AG10803 (cell line): Measurements from ENCODE around the gene TNFRSF4.
"Not testable (repeated sequence)": the region's sequence is repeated elsewhere in the genome, so short reads cannot be mapped to it uniquely, and the experiment has no call there.

Source experiments
- DNase-seq: peaks from one replicate; pipeline ENCODE4 v3.0.0; 2010; ENCODE audit warnings: low read depth
- H3K4me3 ChIP-seq: 2 replicates; pipeline ENCODE4 v1.5.1; 2011; ENCODE audit warnings: mild to moderate bottlenecking, low read length, control low read depth
- CTCF ChIP-seq: conservative IDR thresholded peaks from 2 replicates; pipeline ENCODE4 v1.5.1; 2011; ENCODE audit warnings: mild to moderate bottlenecking, low read length, control low read depth, inconsistent platforms

Gene TNFRSF4

GRCh38 chr1:1198423-1199140 is 15.4 kb downstream of the TNFRSF4 start:
- no peak for TF ChIP-seq CTCF
- H3K4me3 ChIP-seq: no peak overlapping the region
- no peak for DNase-seq

- no peak for TF ChIP-seq CTCF
- no peak overlapping the region for H3K4me3 ChIP-seq
- no peak for DNase-seq
These were observed 16.2 kb downstream of the TNFRSF4 start for GRCh38 chr1:1197551-1198422.

DNA sequence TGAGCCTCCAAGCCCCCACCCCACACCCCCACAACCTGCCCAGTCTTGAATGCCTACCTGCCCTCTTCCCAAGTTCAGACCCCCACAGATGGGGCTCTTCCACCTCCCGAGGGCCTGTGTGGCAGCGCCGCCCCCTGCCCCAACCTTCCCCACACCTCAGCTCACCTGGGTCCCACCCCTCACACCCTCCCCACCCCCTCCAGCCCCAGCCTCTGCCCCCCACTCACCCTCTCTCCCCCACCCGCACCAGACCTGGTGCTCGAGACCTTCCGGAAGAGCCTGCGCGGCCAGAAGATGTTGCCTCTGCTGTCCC is 16.8 kb downstream of the TNFRSF4 start:
- H3K4me3 ChIP-seq: no peak overlapping the region
- no peak for DNase-seq
- TF ChIP-seq CTCF: no peak

DNA sequence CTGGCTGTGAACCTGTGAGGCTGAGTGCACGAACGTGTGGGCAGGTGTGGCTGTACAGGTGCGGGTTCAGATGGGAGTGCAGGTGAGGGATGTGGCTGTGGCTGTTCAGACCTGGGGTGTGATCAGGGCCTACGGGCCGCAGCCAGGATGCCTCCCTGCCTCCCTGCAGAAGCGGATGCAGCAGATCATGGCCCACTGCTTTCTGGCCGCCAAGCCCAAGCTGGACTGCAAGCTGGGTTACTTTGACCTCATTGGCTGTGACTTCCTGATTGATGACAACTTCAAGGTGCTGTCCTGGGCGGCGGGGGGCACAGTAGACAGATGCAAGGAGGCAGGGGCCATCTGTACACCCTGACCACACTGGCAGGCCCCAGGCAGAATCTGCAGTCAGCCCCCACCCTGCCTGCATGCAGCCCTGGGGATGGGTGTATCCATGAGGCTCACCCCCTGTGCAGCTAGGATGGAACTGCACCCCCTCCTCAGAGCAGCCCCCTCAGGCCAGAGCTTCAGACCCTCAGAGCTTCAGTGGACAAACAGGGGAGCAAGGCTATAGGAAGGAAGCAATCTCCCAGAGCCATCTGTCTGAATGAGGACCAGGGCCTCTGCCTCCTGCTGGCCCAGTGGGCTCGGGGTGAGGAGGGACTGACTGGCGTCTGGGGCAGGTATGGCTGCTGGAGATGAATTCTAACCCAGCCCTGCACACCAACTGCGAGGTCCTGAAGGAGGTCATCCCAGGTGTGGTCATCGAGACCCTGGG is 17.3 kb downstream of the TNFRSF4 start:
- DNase-seq: no peak
- H3K4me3 ChIP-seq: no peak overlapping the region
- TF ChIP-seq CTCF: no peak

DNA sequence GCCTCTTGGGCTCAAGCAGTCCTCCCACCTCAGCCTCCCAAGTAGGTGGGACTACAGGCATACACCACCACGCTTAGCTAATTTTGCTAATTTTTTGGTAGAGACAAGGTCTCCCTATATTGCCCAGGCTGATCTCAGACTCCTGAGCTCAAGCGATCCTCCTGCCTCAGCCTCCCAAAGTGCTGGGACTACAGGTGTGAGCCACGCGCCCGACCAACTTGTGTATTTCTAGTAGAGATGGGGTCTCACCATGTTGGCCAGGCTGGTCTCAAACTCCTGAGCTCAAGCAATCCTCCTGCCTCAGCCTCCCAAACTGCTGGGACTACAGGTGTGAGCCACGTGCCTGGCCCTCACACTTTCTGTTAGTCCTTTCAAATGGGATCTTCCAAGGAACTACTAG is 18.2 kb downstream of the TNFRSF4 start:
- not testable (repeated sequence) for DNase-seq, H3K4me3 ChIP-seq

GRCh38 chr1:1194723-1195122 is 19.2 kb downstream of the TNFRSF4 start:
- no peak for TF ChIP-seq CTCF
- H3K4me3 ChIP-seq: no peak overlapping the region
- no peak for DNase-seq

DNA sequence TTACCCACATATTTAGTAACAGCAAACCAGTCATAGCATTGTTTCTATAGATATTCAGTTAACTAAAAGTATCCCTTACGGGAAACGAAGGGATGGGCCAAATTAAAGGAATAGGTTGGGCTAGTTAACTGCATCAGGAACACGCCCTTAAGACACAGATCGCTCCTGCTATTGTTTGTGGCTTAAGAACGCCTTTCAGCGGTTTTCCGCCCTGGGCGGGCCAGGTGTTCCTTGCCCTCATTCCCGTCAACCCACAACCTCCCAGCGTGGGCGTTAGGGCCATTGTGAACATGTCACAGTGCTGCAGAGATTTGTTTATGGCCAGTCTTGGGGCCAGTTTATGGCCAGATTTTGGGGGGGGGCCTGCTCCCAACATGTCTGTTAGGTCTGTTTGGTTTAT is 22.2 kb downstream of the TNFRSF4 start:
- DNase-seq: no peak
- TF ChIP-seq CTCF: no peak
- H3K4me3 ChIP-seq: no peak overlapping the region
